PC-9 (cell line): ENCODE data around the gene CCDC69. TPM values are rescaled to one million over a fixed set of nuclear protein-coding genes. Genes with fewer than 3 reads are reported as not detected.

Experiments used
- BruUV-seq: library from RNA; stranded (reverse); fragments of 400-500 nt; replicated peaks from 2 replicates; lab custom pipeline; 2021; lab: Mats Ljungman, UMichigan
- CTCF ChIA-PET: fragments of 300-600 bp; sonication (Branson Sonifier 250); formaldehyde crosslinking; loops from one replicate; lab custom pipeline; 2022; ENCODE audit warnings: antibody characterized with exemption; lab: Charles Lee
- POLR2A ChIA-PET: fragments of 300-600 bp; sonication (Branson Sonifier 250); formaldehyde crosslinking; loops from one replicate; lab custom pipeline; 2022; ENCODE audit warnings: antibody characterized with exemption; ENCODE audit not compliant: unreplicated experiment; lab: Charles Lee
- DNase-seq, 2 experiments: peaks; one replicate each; pipeline versions ENCODE4 v3.0.0 to v3.0.0-alpha.2; 2015 to 2022; ENCODE audit warnings: mixed read lengths in 1 of 2
- H2AFZ ChIP-seq: fragments of 200-600 bp; sonication (generic); 2 replicates; pipeline ENCODE4 v1.8.1; 2017; ENCODE audit warnings: antibody characterized with exemption
- H3F3A ChIP-seq: fragments of 200-600 bp; sonication (generic); 2 replicates; pipeline ENCODE4 v1.8.1; 2017; ENCODE audit warnings: antibody characterized with exemption, mild to moderate bottlenecking, low read depth; ENCODE audit not compliant: insufficient read depth
- H3K27ac ChIP-seq: fragments of 200-600 bp; sonication (generic); 2 replicates; pipeline ENCODE4 v1.6.1; 2016; ENCODE audit warnings: mixed run types
- H3K27me3 ChIP-seq: fragments of 200-600 bp; sonication (generic); 2 replicates; pipeline ENCODE4 v1.6.1; 2016; ENCODE audit warnings: low read depth, mixed run types; ENCODE audit not compliant: insufficient read depth
- H3K36me3 ChIP-seq: fragments of 200-600 bp; sonication (generic); 2 replicates; pipeline ENCODE4 v1.6.1; 2016; ENCODE audit warnings: low read depth, mixed run types
- H3K4me1 ChIP-seq: fragments of 200-600 bp; sonication (generic); replicated peaks from 2 replicates; pipeline ENCODE4 v1.6.1; 2016; ENCODE audit warnings: mixed run types; ENCODE audit not compliant: insufficient read depth
- H3K4me2 ChIP-seq: fragments of 200-600 bp; sonication (generic); 2 replicates; pipeline ENCODE4 v1.6.1; 2017; ENCODE audit warnings: mixed run types
- H3K4me3 ChIP-seq: fragments of 200-600 bp; sonication (generic); 2 replicates; pipeline ENCODE4 v1.6.1; 2016; ENCODE audit warnings: mixed run types
- H3K79me2 ChIP-seq: fragments of 200-600 bp; sonication (generic); 2 replicates; pipeline ENCODE4 v1.6.1; 2017; ENCODE audit warnings: low read depth, mixed run types
- H3K9me2 ChIP-seq: fragments of 200-600 bp; sonication (generic); 2 replicates; pipeline ENCODE4 v1.8.1; 2017; ENCODE audit warnings: mild to moderate bottlenecking; ENCODE audit not compliant: insufficient read depth
- H3K9me3 ChIP-seq: fragments of 200-600 bp; sonication (generic); 2 replicates; pipeline ENCODE4 v1.8.1; 2016; ENCODE audit warnings: low read depth; ENCODE audit not compliant: insufficient read depth
- H4K20me1 ChIP-seq: fragments of 200-600 bp; sonication (generic); 2 replicates; pipeline ENCODE4 v1.8.1; 2017; ENCODE audit not compliant: insufficient read depth
- CTCF ChIP-seq: fragments of 200-600 bp; sonication (generic); conservative IDR thresholded peaks from 2 replicates; pipeline ENCODE4 v1.6.1; 2017; ENCODE audit warnings: mixed run types, antibody characterized with exemption, mild to moderate bottlenecking, moderate library complexity
- EZH2 ChIP-seq: fragments of 200-600 bp; sonication (generic); IDR thresholded peaks from 2 replicates; pipeline ENCODE4 v1.8.0; 2017; ENCODE audit warnings: antibody characterized with exemption, low read depth
- intact Hi-C: fragments of 100-400 bp; cut with micrococcal nuclease; formaldehyde crosslinking; loops from one replicate; pipeline ENCODE4 v1.10.0; 2022; ENCODE audit not compliant: unreplicated experiment
- total RNA-seq: library from RNA; stranded (reverse); gene quantifications from 2 replicates; pipeline ENCODE4 v1.2.3, GENCODE V29; 2021

CCDC69 gene
- total RNA-seq, 1 experiment from 2014 or later, result 0.50 TPM

GRCh38 chr5:151219789-151220188 lies 4.1 kb downstream of the CCDC69 start:
- Histone ChIP-seq H4K20me1 (no peaks in the 10 kb centered on the region), H3K4me1 (no peaks in the 10 kb centered on the region), H3K4me2 (no peak overlapping the region), H3K4me3 (no peak overlapping the region), H2AFZ (no peak overlapping the region), H3F3A (no peaks in the 10 kb centered on the region), H3K36me3 (no peaks in the 10 kb centered on the region), H3K9me3 (no peaks in the 10 kb centered on the region), H3K27me3 (no peaks in the 10 kb centered on the region), H3K9me2 (no peaks in the 10 kb centered on the region), H3K79me2 (no peaks in the 10 kb centered on the region), H3K27ac (no peak overlapping the region)
- TF ChIP-seq CTCF (no peak; the same call in 1 of the 2 replicates), EZH2 (no peak)
- no TSS peak for BruUV-seq
- intact Hi-C loops, result loop anchor here (5.0 kb wide), 1 partner anchor 87 kb away; no protein-coding TSS in a partner anchor
- DNase-seq, result no peak
- CTCF ChIA-PET, result no interaction called here
- POLR2A ChIA-PET, result no interaction called here

GRCh38 chr5:151219138-151219537 lies 4.8 kb downstream of the CCDC69 start:
- H3K4me2 ChIP-seq, result no peak overlapping the region
- no peaks in the 10 kb centered on the region for H3K4me1 ChIP-seq
- DNase-seq, result no peak
- H4K20me1 ChIP-seq, result no peaks in the 10 kb centered on the region
- no peak overlapping the region for H3K4me3 ChIP-seq
- ChIA-PET POLR2A (no interaction called here), CTCF (no interaction called here)
- H3K79me2 ChIP-seq, result no peaks in the 10 kb centered on the region
- no TSS peak for BruUV-seq
- H3K9me2 ChIP-seq, result no peaks in the 10 kb centered on the region
- H3K9me3 ChIP-seq, result no peaks in the 10 kb centered on the region
- no peaks in the 10 kb centered on the region for H3K36me3 ChIP-seq
- H2AFZ ChIP-seq, result no peak overlapping the region
- no peaks in the 10 kb centered on the region for H3K27me3 ChIP-seq
- TF ChIP-seq CTCF, result no peak
- no peak for TF ChIP-seq EZH2
- no peaks in the 10 kb centered on the region for H3F3A ChIP-seq
- intact Hi-C loops, result no loop called here
- H3K27ac ChIP-seq, result no peak overlapping the region

DNA sequence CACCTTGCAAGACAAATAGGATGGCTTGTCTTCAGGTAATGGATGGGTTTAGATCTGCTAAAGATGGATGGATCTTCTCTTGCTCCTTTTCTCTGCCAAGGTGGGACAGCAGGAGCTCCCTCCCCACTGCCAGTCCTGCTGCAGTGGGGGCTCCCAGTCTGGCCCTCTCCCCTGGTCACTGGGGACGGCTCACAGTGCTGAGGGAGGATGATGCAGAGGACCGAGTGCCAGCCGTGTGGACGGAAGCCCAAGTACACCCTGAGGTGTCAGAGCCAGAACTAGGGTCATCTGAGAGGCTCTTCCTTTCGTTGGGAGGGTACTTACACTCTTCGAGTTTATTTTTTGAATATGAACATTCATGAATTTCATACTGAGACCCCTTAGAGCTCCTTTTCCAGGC lies 5.7 kb downstream of the CCDC69 start:
- Histone ChIP-seq H2AFZ (no peak overlapping the region), H3F3A (no peaks in the 10 kb centered on the region), H4K20me1 (no peaks in the 10 kb centered on the region), H3K36me3 (no peaks in the 10 kb centered on the region), H3K4me3 (no peak overlapping the region), H3K27me3 (no peaks in the 10 kb centered on the region), H3K9me2 (no peaks in the 10 kb centered on the region), H3K9me3 (no peaks in the 10 kb centered on the region), H3K4me2 (no peak overlapping the region), H3K79me2 (no peaks in the 10 kb centered on the region), H3K4me1 (no peaks in the 10 kb centered on the region), H3K27ac (no peak overlapping the region)
- TF ChIP-seq EZH2 (no peak), CTCF (no peak)
- CTCF ChIA-PET, result no interaction called here
- DNase-seq, result no peak
- POLR2A ChIA-PET, result no interaction called here
- intact Hi-C loops, result no loop called here
- no TSS peak for BruUV-seq
